RPMI7951 (cell line): Measurements from ENCODE around the gene QRICH1. TPM values are rescaled to one million over a fixed set of nuclear protein-coding genes. Genes with fewer than 3 reads are reported as not detected.

Experiments used
- DNase-seq: peaks from one replicate; pipeline ENCODE4 v3.0.0-alpha.2; 2012; ENCODE audit warnings: low read depth
- total RNA-seq: library from RNA; depleted of rRNA; stranded (reverse); fragments of >200 nt; shearing (Covaris generic); gene quantifications from 2 replicates; pipeline ENCODE4 v1.2.3, GENCODE V29; 2014

The QRICH1 gene
- total RNA-seq, 1 experiment from 2014 or later: 121 TPM

GRCh38 chr3:49032646-49033304, 61.1 kb downstream of the QRICH1 start:
- DNase-seq: no peak

DNA sequence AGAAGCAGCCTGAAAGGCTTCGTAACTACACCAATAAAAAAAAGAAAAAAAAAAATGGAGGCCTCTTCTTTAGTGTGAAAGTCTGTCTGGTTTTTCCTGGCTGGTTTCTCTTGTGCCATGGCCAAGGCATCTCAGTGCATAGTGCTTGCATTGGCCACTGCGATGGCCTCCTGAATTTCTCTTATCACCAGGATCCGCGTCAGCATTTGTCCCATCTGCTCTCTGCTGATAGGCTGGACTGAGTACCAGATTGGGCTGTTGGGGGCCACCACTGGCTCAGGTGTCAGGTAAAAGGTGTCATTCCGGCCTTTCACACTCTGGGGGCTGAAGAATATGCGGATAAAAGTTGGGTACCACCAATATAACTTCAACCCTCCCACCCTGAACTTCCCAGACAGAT, 63.5 kb downstream of the QRICH1 start:
- DNase-seq: no peak

- DNase-seq: no peak
These were observed 64.3 kb downstream of the QRICH1 start for GRCh38 chr3:49029563-49029884.

- peak; percentile 90 for DNase-seq
These were observed 65.0 kb downstream of the QRICH1 start, which contains the start of gene IMPDH2 for GRCh38 chr3:49028673-49029562. TSS of gene IMPDH2 (minus strand) at chr3:49029398. CDS start at chr3:49029350, 48 bp downstream.

GRCh38 chr3:49028298-49028672, 65.6 kb downstream of the QRICH1 start:
- DNase-seq: no peak

GRCh38 chr3:49027634-49028033, 66.2 kb downstream of the QRICH1 start:
- no peak for DNase-seq

GRCh38 chr3:49026536-49026935, 67.3 kb downstream of the QRICH1 start:
- DNase-seq: no peak

DNA sequence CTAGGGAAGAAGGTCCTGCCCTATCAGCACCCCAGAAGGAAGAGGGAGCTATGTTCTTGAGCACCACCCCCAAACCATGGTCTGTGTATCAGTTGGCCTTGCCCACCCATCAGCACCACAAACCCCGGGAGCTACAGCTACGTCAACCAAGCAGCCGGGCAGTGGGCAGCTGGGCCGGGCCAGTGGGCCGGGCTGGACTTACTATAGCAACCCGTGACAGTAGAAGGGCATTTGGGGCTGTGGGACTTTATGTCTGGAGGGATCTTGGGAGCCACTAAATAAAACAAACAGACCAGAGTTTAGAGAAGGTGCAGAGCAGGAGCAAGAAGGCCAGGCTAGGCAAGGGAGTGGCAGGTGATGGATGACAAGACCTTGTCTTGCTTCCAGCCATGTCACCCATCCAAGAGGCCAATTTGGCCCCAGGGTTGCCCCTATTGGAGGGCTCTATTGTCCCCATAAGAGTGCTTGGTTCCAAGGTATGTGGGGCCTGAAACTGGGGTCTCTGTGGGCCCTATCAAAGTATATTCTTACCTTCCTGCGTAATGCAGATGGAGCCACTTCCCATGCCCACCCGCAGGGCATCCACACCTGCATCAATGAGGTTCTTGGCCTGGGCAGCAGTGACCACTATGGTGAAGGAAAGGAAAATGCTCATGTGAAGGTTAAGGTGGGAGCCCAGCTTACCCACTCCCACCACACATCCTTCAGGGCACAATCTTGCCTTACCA, 67.9 kb downstream of the QRICH1 start:
- DNase-seq: no peak

GRCh38 chr3:49025005-49025792, 68.7 kb downstream of the QRICH1 start:
- peak; percentile 66 for DNase-seq

GRCh38 chr3:49024449-49024848, 69.4 kb downstream of the QRICH1 start:
- DNase-seq: no peak

GRCh38 chr3:49023775-49024174, 70.1 kb downstream of the QRICH1 start:
- no peak for DNase-seq

GRCh38 chr3:49022688-49023171, 71.1 kb downstream of the QRICH1 start:
- DNase-seq: peak; percentile 31

- peak; percentile 91 for DNase-seq
These were observed 71.8 kb downstream of the QRICH1 start, which contains the start of gene NDUFAF3 for GRCh38 chr3:49021813-49022687. TSS of gene NDUFAF3 (plus strand) at chr3:49022121. CDS start at chr3:49022145, 24 bp downstream.

DNA sequence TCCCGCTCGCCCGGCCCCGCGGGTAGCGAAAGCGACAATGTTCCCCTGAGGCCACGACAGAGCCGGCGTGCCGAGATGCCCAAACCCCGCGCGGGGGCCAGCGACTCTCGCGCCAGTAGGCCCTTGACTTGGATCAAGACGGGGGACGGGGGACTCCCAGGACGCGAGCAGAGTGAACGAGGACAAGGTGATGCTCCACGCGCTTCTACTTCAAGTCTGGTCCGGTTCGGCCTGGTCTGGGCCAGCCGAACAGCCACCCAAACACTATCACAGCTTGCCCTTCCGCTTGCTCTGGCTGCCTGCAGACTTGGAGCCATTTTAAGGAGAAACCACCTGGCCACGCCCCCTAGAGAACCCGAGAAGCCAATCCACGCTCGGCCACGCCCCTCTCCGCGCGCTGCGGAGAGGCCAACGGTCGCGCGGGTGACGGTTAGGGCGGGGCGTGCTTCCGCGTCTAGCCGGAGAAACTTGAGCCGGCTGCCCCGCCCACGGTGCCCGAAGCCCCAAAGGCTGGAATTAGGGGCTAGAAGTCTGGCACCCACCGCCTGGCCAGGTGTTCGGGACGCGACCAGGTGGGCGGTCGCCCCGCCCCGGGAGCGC, 72.6 kb downstream of the QRICH1 start:
- peak; percentile 97 for DNase-seq

GRCh38 chr3:49020330-49021212, 73.3 kb downstream of the QRICH1 start:
- peak; percentile 37 for DNase-seq

- DNase-seq: peak; percentile 33
These were observed 73.9 kb downstream of the QRICH1 start for GRCh38 chr3:49019941-49020329.

- no peak for DNase-seq
These were observed 75.2 kb downstream of the QRICH1 start for GRCh38 chr3:49018707-49019006.

DNA sequence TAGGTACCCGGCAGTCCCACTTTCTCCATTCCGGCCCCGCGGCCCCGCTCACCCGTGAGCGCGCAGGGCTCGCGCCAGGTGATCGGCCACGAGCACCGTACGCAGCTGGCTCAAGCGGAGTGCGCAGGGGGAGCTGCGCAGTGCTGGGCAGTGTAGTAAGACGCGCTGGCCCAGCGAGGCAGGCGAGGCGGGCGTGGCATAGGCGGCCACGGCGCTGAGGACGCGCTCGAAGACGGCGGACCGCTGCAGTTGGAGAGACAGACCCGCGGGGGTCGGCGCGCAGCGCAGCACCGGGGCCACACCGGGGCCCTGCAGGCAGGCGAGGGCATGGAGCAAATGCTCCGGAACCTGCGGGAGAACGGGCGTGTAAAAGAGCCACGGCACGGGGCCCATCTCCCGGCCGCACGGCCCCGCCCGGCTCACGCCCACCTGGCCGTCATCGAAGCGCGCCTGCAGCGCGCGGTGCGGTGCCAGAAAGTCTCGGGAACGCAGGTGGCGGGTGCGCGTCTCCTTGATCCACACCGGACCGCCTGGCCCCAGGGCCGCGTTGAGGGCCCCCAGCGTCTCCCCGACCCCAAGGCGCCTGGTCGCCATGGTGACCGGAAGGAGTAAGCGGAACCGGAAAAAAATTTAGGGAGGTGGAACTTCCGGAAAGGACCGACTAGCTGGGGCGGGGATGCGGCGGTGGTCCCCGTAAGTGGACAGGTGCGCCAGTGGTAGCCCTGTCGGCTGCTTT, 75.7 kb downstream of the QRICH1 start, which contains the start of gene DALRD3:
DALRD3 (minus strand) TSS at position 610 of the 736 bp plus-strand sequence; CDS start at position 594, 16 bp downstream.
- DNase-seq: peak; percentile 66
